ENCODE data around the gene APPBP2. TPM values are rescaled to one million over a fixed set of nuclear protein-coding genes. Genes with fewer than 3 reads are reported as not detected.

The APPBP2 gene
- polyA plus RNA-seq, 1 of the 3 experiments (the other 2 are of a cell fraction), result 7.6 TPM

- TF ChIP-seq EZH2phosphoT487 (IDR thresholded peaks at IDR 0.05; ENCODE audit: borderline replicate concordance, low read depth), result no peak
- no peak for TF ChIP-seq GATA2 (CRISPR knock-in tag; IDR thresholded peaks at IDR 0.05)
- no peak for TF ChIP-seq RFX5 (IDR thresholded peaks at IDR 0.05; ENCODE audit: low read length)
- TF ChIP-seq, protein P1, sequence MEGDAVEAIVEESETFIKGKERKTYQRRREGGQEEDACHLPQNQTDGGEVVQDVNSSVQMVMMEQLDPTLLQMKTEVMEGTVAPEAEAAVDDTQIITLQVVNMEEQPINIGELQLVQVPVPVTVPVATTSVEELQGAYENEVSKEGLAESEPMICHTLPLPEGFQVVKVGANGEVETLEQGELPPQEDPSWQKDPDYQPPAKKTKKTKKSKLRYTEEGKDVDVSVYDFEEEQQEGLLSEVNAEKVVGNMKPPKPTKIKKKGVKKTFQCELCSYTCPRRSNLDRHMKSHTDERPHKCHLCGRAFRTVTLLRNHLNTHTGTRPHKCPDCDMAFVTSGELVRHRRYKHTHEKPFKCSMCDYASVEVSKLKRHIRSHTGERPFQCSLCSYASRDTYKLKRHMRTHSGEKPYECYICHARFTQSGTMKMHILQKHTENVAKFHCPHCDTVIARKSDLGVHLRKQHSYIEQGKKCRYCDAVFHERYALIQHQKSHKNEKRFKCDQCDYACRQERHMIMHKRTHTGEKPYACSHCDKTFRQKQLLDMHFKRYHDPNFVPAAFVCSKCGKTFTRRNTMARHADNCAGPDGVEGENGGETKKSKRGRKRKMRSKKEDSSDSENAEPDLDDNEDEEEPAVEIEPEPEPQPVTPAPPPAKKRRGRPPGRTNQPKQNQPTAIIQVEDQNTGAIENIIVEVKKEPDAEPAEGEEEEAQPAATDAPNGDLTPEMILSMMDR (IDR thresholded peaks at IDR 0.05), result no peak
These were observed 12.0 kb downstream of the APPBP2 start (continued) for GRCh38 chr17:60514053-60514452.

- Histone ChIP-seq H3F3A (replicated peaks; ENCODE audit: insufficient read depth) (no peaks in the 10 kb centered on the region), H4K20me1 (ENCODE audit: insufficient read depth) (peaks cover 75% of the 10 kb centered on the region), H3K27ac (ENCODE audit: low read depth in 2 of 2, low read length in 1 of 2) (no peak overlapping the region), H3K4me1 (ENCODE audit: control insufficient read depth in 1 of 2, insufficient read depth in 2 of 2, low read depth in 1 of 2, low read length in 1 of 2) (no peaks in the 10 kb centered on the region), H2AFZ (ENCODE audit: low read depth) (no peak overlapping the region), H3K9me2 (no peaks in the 10 kb centered on the region), H3K9me3 (no peaks in the 10 kb centered on the region), H3K4me3 (ENCODE audit: low read depth in 2 of 2, low read length in 1 of 2) (no peak overlapping the region), H3K9ac (no peak overlapping the region), H3K36me3 (replicated peaks in 1 of 2; ENCODE audit: control insufficient read depth in 1 of 2, insufficient read depth in 2 of 2, low read length in 1 of 2) (peaks cover 0 to 42% of the 10 kb centered on the region in 2 experiments), H3K79me2 (ENCODE audit: insufficient read depth) (peaks cover 100% of the 10 kb centered on the region), H3K4me2 (no peak overlapping the region), H3K27me3 (ENCODE audit: insufficient read depth) (no peaks in the 10 kb centered on the region)
- ChIA-PET POLR2A (no interaction called here), CTCF (no interaction called here)
- TF ChIP-seq RFX5 (IDR thresholded peaks at IDR 0.05; ENCODE audit: low read length), result no peak
- no peak for TF ChIP-seq EZH2phosphoT487 (IDR thresholded peaks at IDR 0.05; ENCODE audit: borderline replicate concordance, low read depth)
- no peak for TF ChIP-seq FOXM1 (IDR thresholded peaks at IDR 0.05; ENCODE audit: low read depth)
- no peak for TF ChIP-seq RXRA (IDR thresholded peaks at IDR 0.05; ENCODE audit: borderline replicate concordance, low read depth)
- TF ChIP-seq REST (IDR thresholded peaks at IDR 0.05; ENCODE audit: low read depth, low read length), result no peak
- TF ChIP-seq JUND (IDR thresholded peaks at IDR 0.05), result no peak
- TF ChIP-seq ELF1 (IDR thresholded peaks at IDR 0.05), result no peak
- no peak for TF ChIP-seq MAX (IDR thresholded peaks at IDR 0.05; ENCODE audit: low read depth)
- TF ChIP-seq, protein P2, sequence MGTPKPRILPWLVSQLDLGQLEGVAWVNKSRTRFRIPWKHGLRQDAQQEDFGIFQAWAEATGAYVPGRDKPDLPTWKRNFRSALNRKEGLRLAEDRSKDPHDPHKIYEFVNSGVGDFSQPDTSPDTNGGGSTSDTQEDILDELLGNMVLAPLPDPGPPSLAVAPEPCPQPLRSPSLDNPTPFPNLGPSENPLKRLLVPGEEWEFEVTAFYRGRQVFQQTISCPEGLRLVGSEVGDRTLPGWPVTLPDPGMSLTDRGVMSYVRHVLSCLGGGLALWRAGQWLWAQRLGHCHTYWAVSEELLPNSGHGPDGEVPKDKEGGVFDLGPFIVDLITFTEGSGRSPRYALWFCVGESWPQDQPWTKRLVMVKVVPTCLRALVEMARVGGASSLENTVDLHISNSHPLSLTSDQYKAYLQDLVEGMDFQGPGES (IDR thresholded peaks at IDR 0.05; ENCODE audit: low read depth, low read length), result no peak
- TF ChIP-seq, protein P3, sequence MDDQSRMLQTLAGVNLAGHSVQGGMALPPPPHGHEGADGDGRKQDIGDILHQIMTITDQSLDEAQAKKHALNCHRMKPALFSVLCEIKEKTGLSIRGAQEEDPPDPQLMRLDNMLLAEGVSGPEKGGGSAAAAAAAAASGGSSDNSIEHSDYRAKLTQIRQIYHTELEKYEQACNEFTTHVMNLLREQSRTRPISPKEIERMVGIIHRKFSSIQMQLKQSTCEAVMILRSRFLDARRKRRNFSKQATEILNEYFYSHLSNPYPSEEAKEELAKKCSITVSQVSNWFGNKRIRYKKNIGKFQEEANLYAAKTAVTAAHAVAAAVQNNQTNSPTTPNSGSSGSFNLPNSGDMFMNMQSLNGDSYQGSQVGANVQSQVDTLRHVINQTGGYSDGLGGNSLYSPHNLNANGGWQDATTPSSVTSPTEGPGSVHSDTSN (IDR thresholded peaks at IDR 0.05), result no peak
- no peak for TF ChIP-seq TAF1 (IDR thresholded peaks at IDR 0.05; ENCODE audit: borderline replicate concordance, low read depth, low read length)
- TF ChIP-seq, protein P4, sequence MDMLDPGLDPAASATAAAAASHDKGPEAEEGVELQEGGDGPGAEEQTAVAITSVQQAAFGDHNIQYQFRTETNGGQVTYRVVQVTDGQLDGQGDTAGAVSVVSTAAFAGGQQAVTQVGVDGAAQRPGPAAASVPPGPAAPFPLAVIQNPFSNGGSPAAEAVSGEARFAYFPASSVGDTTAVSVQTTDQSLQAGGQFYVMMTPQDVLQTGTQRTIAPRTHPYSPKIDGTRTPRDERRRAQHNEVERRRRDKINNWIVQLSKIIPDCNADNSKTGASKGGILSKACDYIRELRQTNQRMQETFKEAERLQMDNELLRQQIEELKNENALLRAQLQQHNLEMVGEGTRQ (IDR thresholded peaks at IDR 0.05; ENCODE audit: borderline replicate concordance, low read depth, low read length), result no peak
- TF ChIP-seq EP300 (IDR thresholded peaks at IDR 0.05; ENCODE audit: borderline replicate concordance in 1 of 2, low read depth in 1 of 2, low read length in 1 of 2), result no peak
- TF ChIP-seq NFIC (IDR thresholded peaks at IDR 0.05; ENCODE audit: borderline replicate concordance), result no peak
- TF ChIP-seq TEAD4 (IDR thresholded peaks at IDR 0.05; ENCODE audit: borderline replicate concordance, insufficient read depth), result no peak
- no peak for TF ChIP-seq GABPA (IDR thresholded peaks at IDR 0.05; ENCODE audit: low read depth)
- no peak for TF ChIP-seq POLR2AphosphoS5 (IDR thresholded peaks at IDR 0.05; ENCODE audit: low read depth, low read length)
- TF ChIP-seq RCOR1 (IDR thresholded peaks at IDR 0.05; ENCODE audit: low read length), result no peak
- no peak for TF ChIP-seq FOSL2 (IDR thresholded peaks at IDR 0.05; ENCODE audit: borderline replicate concordance, low read depth)
- TF ChIP-seq MXI1 (IDR thresholded peaks at IDR 0.05; ENCODE audit: low read depth, low read length), result no peak
- no peak for DNase-seq
- 97% methylated on average over 11 of the region's 11 CpGs for WGBS (ENCODE audit: low lambda C conversion rate)
These were observed 13.0 kb downstream of the APPBP2 start for GRCh38 chr17:60513014-60513413.
